Activated CD8-positive, alpha-beta memory T cell treated with anti-CD3 and anti-CD28 coated beads for 4 hours (primary cell): ENCODE results near the gene ZNF547.

Experiments used
- DNase-seq, 2 donors: peaks; one replicate each; pipeline ENCODE4 v3.0.0-alpha.2; 2020; ENCODE audit warnings: low read depth in 2 of 2

ZNF547 gene

DNA sequence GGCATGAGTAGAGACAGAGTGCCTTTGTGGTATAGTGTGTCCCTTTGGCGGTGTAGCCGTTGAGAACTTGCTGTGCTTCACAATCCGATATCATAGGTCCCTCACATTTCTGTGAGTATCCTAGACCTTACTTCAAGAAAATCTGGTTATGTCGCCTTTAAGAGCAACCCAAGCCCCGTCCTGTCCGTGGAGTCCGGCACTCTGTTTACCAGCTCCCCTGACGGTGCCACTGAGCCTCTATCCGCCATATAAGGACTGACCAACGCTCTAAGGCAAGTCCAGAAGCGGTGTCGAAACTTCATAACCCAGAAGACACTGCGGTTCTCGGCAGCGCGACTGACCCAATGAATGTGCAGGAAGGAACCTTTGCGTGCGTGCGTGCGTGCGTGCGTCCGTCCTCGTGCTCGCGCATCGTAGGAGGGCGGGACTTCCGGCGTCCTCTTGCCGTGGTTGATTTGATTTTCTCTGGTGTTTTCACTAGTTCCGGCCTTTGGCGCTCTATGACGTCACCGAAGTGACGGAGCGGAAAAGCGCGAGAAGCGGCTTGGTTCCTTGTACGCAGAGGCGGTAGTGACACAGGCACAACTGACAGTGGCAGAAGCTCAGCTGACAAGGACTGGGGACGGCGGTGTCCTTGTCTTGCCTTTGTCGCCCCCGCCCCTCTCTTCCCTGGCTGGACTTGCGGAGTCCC, at the start of gene ZNF547, which contains the start of gene TRAPPC2B:
Gene ZNF547 (plus strand): TSS at position 555 of the 691 bp plus-strand sequence. CDS start 5,005 bp downstream, outside the sequence.
Gene TRAPPC2B (plus strand): TSS at position 555 of the 691 bp plus-strand sequence. CDS start 1,283 bp downstream, outside the sequence.
- peak; percentile 96 to 98 for DNase-seq

DNA sequence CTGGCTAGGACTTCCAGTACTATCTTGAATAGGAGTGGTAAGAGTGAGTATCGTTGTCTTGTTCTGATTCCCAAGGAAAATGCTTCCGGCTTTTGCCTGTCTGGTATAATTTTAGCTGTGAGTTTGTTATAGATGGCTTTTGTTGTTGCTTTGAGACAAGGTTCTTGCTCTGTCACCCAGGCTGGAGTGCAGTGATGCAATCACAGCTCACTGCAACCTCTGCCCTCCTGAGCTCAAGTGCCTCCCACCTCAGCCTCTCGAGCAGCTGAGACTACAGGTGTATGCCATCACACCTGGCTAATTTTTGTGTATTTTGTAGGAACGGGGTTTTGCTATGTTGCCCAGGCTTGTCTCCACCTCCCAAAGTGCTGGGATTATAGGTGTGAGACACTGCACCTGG, 49.2 kb upstream of the ZNF547 start:
- no peak for DNase-seq

DNA sequence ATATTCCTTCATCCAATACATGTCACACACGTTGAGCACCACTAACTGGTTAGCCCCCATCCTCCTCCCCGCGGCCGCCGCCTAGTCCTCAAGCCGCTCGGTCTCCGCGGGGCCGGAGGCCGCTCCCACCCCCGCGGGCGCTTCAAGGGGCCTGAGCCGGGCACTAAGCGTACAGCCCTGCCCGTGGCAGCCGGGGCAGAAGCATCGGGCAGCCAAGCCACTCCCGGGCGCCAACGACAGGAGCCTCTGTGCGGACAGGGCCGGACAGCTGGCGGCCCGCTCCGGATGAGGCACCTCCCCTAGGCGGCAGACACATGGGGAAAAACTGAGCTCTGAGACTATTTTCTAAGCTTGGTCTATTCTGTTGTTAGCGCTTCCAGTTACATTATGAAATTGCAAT, 45.8 kb upstream of the ZNF547 start:
- DNase-seq, result no peak

DNA sequence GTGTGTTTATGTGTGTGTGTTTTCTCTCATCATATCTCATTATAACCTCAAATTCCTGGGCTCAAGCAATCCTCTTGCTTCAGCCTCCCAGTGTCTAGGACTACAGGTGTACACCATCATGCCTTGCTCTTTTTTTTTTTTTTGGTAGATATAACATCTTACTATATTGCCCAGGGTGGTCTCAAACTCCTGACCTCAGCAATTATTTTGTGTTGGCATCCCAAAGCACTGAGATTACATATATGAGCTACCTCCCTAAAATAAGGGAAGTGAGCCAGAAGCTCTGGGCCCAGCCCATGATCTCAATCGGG, 43.5 kb upstream of the ZNF547 start:
- no peak for DNase-seq

DNA sequence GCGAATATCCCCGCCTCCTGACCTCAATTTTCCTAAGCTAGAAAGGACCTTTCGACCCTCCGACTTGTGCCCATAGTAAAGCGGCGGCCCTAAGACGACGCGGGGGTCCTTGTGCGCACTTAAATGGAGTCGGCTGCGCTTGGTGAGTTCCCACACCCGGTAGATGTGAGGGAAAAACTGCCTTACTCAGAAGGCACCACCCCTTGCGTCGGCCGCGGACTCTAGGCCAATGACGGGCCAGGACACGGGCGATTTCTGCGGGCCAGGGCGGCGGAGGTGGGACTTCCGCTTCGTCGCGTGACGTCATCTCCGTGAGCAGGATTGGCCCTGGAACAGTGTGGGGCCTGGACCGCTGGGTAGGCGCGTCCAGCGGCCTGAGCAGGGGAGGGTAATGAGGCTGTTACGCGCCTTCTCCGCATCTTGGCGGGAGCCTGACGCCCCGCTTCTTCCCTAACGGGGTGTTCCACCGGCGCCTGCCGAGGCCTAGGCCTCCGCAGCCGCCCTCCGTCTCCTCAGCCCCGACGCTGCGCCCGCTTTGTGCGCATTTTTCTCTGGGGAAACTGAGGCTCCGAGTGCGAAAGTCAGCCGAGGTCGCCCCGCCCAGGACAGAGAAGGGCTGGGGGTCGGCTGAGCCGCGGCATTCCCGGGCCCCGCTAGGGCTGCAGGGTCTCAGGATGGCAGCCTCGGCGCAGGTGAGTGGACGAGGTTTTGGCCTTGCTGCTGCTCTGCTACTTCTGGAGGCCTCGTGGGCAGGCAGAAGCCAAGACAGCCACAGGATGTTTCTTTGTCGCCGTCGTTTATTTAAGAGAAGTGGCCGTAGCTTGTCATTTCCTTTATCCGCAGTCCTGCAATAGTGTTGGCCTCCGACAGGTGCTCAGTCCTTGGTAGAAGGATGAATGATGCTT, 42.9 kb upstream of the ZNF547 start, which contains the start of gene ZNF543:
Gene ZNF543 (plus strand): TSS at position 293 of the 905 bp plus-strand sequence. CDS start 382 bp downstream, at position 675.
- peak; percentile 84 to 89 for DNase-seq

DNA sequence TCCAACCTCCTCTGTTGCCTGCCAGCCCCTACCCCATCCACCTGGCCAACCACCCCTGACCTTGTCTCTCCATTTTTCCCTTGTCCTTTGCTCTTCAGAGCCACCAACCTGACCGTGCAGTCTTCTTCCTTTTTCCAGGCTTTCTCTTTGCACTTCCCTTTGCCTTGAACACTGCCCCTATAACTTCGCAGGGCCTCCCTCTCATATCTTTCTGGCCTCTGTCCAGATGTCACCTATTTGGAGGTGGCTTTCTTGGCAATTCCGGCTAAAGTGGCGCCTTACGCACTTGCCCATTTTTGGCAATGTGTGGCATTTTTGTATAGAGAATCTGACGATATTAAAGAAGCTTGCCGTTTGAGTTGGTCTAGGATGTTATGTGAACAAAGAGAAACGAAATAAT, 42.2 kb upstream of the ZNF547 start:
- DNase-seq, result no peak

DNA sequence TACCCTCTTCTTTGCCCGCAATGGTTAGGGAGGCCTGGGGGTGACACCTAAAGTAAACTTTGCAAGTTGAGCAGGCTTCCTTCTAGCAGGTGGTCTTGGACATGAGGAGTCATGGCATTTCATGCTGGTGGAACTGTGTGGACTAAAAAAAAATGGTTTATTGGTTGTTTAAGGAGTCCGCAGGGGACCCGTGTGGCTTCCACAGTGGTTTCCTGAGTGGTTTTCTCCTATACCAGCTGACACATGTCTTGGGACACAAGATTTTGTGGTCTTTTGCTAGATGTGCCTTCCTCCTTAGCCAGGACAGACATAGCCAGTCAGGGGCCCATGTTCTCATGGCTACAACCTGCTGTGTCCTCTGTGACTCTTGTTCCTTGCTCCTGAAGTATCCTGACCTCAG, 41.6 kb upstream of the ZNF547 start:
- DNase-seq, result no peak

DNA sequence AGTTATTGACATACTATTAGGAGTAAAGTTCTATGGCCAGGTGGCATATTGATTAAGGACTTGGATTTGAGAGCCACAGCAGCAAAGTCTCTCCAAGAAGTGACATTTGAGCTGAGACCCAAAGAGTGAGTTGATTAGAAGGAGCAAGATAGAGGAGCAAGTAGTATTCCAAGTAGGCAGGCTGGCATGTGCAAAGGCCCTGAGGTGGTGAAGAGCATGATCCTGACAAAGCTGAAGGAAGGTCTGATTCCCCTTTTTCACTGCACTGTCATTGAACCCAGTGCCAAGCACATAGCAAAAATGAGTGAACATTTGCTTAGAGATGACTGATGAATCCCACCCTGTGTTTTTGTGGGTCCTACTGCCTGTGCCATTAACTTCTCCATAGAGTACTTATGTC, 38.4 kb upstream of the ZNF547 start:
- no peak for DNase-seq

DNA sequence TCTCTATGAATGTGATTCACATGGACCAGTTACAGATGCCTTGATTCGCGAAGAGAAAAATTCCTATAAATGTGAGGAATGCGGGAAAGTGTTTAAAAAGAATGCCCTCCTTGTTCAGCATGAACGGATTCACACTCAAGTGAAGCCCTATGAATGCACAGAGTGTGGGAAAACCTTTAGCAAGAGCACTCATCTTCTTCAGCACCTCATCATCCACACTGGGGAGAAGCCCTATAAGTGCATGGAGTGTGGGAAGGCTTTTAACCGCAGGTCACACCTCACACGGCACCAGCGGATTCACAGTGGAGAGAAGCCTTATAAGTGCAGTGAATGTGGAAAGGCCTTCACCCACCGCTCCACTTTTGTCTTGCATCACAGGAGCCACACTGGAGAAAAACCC, 35.4 kb upstream of the ZNF547 start:
- no peak for DNase-seq

DNA sequence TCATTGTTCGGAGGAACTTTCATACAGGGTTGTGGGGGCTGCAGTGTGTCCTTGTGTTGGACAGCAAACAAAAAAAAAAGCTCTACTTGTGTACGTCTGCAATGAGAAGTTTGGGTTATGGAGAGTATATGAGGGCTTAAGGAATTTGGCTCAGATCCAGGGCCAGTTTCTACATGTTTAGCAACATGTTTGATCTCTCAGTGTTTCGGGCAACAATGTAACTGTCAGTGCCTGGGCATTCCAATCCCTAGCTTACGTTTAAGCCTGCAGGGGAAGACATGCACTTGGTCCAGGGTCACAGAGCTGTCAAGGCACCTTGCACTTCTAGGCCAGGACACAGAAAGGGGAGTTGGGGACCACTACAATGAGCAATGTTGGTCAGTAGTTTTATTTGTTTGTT, 29.2 kb upstream of the ZNF547 start:
- no peak for DNase-seq

DNA sequence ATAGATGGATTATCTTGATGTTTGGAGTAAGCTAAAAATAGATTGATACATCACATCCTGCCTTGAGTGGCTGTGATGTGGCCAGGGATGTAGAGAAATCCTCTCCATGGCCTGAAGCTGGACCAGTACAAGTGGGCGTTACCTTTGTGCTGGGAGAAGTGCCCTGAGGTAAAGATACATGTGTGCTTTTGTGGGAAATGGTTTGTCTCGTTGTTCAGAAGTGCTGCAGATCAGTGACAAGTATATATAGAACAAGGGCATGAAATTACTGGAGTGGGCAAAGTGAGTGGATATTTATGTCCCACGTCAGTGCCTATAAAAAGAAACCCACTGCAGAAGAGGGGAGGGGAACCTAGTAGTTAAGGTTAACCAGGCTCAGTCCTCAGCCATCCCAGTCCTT, 24.5 kb upstream of the ZNF547 start:
- DNase-seq, result no peak

DNA sequence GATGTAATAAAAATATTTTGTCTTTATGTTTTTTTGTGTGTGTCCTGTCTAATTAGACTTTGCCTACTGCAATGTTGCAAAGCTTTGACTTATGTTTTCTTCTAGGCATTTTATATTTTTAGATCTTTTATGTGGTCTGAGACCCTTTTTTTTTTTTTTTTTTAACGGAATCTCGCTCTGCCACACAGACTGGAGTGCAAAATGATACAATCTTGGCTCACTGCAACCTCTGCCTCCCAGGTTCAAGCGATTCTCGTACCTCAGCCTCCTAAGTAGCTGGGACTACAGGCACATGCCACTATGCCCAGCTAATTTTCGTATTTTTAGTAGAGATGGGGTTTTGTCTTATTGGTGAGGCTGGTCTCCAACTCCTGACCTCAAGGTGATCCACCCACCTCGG, 20.8 kb upstream of the ZNF547 start:
- DNase-seq, result no peak

DNA sequence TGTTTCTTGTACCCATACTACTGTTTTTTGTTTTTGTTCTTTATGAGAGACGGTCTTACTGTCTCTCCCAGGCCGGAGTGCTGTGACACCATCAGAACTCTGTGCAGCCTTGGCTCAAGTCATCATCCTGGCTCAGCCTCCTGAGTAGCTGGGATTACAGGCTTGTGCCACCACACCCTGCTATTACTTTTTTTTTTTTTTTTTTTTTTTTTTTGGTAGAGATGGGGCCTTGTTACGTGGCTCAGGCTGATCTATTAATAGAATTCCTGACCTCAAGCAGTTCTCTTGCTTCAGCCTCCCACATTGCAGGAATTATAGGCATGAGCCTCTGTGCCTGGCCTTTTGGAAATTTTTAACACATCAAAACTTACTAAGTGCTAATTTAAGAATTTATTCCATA, 15.2 kb upstream of the ZNF547 start:
- no peak for DNase-seq

DNA sequence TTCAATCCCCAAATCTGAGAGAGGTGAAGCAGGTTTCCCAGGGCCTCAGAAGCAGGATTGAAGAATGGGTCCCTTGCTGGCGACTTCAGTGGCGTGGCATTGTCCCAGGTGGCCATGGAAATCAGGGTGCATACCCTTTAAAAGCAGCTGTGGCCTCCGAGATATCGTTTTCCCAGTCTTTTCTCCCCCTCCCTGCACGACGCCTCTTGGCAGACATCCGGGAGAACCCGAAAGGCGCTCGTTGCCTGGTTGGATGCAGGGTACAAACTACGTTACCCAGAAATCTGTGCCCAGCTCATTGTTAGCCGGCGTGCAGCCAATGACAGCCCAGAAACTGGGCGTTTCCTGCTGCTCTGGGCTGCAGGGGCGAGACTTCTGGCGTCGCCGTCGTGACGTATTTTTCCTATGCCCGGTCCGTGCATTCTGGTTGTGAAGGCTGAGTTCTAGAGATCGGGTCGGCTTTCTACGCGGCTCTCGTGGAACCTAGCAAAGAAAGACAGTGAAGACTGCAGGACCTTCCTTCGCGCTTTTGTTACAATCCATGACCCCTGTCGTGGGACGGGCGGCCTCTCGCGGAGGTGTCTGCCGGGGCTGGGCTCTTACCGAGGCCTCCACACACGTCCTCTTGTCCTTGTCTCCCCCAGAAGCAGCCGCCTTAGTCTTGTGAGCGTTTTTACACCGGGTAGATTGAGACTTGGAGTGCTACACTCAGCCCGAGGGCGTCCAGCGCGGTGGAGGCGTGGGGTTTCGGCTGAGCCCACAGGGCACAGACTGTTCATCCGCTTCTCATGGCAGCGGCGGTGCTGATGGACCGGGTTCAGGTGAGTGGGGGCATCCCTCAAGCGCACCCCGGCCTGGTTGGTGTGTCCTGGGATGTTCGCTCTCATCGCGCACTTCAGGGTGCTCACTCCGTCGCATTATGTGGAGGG, 12.2 kb upstream of the ZNF547 start, which contains the start of gene ZNF304:
Gene ZNF304 (plus strand): TSS at position 395 of the 929 bp plus-strand sequence. CDS start 394 bp downstream, at position 789.
- peak; percentile 69 to 74 for DNase-seq

DNA sequence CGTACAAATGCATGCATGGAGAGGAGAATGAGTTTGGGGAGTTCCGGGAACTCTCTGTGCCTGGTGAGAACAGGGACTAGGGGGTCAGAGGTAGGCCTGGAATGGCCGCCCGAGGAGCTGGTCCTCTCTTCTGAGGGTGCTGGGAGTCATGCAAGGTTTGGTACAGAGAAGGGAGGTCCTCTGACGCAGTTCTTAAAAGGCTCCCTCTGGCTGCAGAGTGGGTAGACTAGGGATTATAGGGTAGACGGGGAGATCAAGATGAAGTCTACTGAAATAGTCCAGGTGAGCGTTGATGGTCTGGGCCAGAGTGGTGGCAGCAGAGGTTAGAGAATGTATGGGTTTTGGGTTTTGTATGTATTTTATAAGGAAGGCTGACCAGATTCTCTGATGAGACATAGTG, 11.5 kb upstream of the ZNF547 start:
- no peak for DNase-seq

DNA sequence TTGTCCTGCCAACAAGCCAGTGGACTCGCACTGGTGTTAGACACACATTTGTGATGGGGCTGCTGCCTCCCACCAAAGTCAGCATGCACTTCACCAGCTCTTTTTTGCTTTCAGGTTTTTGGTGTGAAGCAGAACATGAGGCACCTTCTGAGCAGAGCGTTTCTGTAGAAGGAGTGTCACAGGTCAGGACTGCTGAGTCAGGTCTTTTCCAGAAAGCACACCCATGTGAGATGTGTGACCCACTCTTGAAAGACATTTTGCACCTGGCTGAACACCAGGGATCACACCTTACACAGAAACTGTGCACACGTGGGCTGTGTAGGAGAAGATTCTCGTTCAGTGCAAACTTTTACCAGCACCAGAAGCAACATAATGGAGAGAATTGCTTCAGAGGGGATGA, 7.4 kb upstream of the ZNF547 start:
- no peak for DNase-seq

DNA sequence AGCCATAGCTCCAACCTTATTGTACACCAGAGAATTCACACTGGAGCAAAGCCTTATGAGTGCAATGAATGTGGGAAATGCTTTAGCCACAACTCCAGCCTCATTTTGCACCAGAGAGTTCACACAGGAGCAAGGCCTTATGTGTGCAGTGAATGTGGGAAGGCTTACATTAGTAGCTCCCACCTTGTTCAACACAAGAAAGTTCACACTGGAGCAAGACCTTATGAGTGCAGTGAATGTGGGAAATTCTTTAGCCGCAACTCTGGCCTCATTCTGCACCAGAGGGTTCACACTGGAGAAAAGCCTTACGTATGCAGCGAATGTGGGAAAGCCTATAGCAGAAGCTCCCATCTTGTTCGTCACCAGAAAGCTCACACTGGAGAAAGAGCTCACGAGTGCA, 5.9 kb upstream of the ZNF547 start:
- DNase-seq, result no peak

DNA sequence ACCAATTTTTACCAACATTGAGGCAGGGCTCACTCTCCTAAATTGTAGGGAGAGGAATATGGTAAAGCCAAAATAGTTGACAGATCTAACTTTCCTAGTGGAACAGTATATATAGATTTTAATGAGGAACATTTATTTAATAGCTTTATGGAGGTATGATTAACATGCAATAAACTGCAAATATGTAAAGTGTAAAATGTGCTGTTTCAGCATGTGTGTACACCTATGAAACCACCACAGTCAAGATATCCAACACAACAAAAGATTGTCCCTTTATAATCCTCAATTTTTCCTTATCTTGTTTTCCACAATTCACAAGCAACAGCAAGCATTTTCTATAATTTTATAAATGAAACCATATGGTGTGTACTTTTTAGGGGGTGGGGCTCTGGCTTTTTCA, 4.1 kb upstream of the ZNF547 start:
- no peak for DNase-seq

DNA sequence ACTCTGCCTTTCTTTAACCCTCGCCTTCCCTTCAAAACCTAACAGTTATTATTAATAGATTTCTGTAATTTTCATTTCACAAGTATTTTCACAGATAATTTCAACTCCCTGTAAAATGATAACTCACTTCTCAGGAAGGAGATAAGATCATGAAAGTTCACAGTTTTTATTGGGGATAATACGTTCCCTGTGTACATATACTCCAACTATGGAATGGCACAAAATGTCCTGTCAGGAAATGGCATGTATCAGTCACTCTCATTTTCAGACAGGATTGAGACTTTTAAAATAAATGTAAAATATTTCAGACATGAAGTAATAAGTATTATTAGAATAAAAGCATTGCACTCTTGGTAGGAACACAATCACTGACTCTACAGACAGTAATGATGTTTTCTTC, 932 bp upstream of the ZNF547 start:
- no peak for DNase-seq

DNA sequence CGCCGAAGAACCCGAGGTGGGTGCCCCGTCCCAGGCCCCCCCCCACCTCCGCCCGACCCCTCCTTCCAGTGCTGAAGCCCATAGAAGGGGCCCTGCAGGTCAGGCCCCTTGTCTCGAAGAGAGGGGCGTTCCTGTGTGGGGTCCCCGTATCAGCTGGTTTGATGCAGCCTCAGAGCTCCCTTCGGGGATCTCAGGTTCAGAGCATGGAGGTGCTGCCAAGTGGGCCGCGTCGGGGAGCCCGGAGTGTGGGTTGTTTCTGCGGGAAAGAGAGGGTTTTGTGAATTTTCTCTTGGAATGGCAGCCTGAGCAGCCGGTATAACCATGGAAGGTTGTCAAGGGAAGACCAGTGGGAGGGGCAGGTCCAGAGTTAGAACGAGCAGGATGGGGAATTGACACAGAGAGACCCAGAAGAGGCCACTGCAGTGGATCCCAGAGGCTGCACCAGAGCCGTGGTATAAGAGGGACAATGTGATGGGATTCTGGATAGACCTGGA, 384 bp downstream of the ZNF547 start:
- DNase-seq, result no peak

DNA sequence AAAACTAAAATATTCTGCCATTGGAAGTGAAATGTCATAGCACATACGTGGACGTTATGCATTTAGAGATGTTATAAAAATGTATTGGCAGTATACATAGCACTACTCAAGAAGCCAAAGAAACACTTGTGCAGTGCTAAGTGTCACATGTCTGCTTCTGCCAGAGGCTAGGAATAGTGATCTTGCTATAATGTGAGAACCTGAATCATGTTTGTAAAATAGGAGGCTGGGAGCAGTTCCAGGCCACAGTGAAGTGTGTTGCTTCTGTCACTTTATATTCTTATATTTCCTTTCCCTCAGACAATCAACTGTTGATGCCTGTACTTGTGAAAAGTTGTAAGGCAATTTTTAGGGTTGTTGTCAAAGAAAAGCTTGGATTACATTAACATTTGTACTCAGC, 3.4 kb downstream of the ZNF547 start:
- DNase-seq, result no peak

DNA sequence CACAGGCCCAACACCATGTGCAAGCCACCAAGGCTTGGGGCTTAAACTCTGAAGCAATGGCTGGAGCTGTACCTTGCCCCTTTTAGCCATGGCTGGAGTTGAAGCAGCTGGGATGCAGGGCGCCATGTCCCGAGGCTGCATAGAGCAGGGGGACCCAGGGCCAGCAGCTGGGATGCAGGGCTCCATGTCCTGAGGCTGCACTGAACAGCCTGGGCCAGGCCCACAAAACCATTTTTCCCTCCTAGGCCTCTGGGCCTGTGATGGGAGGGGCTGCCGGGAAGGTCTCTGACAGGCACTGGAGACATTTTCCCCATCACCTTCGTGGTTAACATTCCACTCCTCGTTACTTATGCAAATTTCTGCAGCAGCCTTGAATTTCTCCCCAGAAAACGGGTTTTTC, 10.8 kb downstream of the ZNF547 start:
- DNase-seq, result no peak
